Measurements from ENCODE around the gene CHPF2. TPM values are rescaled to one million over a fixed set of nuclear protein-coding genes. Genes with fewer than 3 reads are reported as not detected.

The CHPF2 gene
- polyA plus RNA-seq, 4 donors: 11.6 to 27.2 (median 18.1) TPM

- 4 to 15% (median 4%) methylated on average over 39 to 45 of the region's 45 CpGs for WGBS, 3 donors
- Histone ChIP-seq H3K4me3 (ENCODE audit: low read depth in 1 of 3, low read length in 3 of 3) (peak overlapping the region in 2 of 3 donors; percentile 41 to 56), H3K27ac (ENCODE audit: low read depth in 1 of 3, low read length in 2 of 3) (peak overlapping the region in 2 of 3 donors; percentile 43 to 80), H3K36me3 (ENCODE audit: control insufficient read depth in 3 of 3, insufficient read depth in 2 of 3, low read depth in 1 of 3, low read length in 3 of 3) (no peaks in the 10 kb centered on the region), H3K4me1 (ENCODE audit: control insufficient read depth in 3 of 3, insufficient read depth in 2 of 3, low read depth in 1 of 3, low read length in 2 of 3) (peaks cover 4 to 42% (median 5%) of the 10 kb centered on the region in 3 donors), H3K9me3 (ENCODE audit: control insufficient read depth in 2 of 2, insufficient read depth in 1 of 2, low read depth in 1 of 2, low read length in 1 of 2) (no peaks in the 10 kb centered on the region), H3K27me3 (ENCODE audit: control insufficient read depth in 3 of 3, insufficient read depth in 3 of 3, low read length in 3 of 3) (peaks cover 3 to 67% (median 11%) of the 10 kb centered on the region in 3 donors)
- FAIRE-seq: no peak
- peak; percentile 36 to 75 for DNase-seq
Observed at GRCh38 chr7:151249034-151249731, 16.9 kb downstream of the CHPF2 start.

- H3K4me3 ChIP-seq (ENCODE audit: low read depth in 1 of 3, low read length in 3 of 3): peak overlapping the region in 1 of 3 donors; percentile 56
Observed at GRCh38 chr7:151249732-151250072, 17.4 kb downstream of the CHPF2 start.

GRCh38 chr7:151250181-151251132, 18.2 kb downstream of the CHPF2 start:
- Histone ChIP-seq H3K4me1 (ENCODE audit: control insufficient read depth in 3 of 3, insufficient read depth in 2 of 3, low read depth in 1 of 3, low read length in 2 of 3) (peaks cover 4 to 34% (median 4%) of the 10 kb centered on the region in 3 donors), H3K27ac (ENCODE audit: low read depth in 1 of 3, low read length in 2 of 3) (peak overlapping the region in 2 of 3 donors; percentile 60 to 66), H3K4me3 (ENCODE audit: low read depth in 1 of 3, low read length in 3 of 3) (no peak overlapping the region), H3K36me3 (ENCODE audit: control insufficient read depth in 3 of 3, insufficient read depth in 2 of 3, low read depth in 1 of 3, low read length in 3 of 3) (no peaks in the 10 kb centered on the region), H3K9me3 (ENCODE audit: control insufficient read depth in 2 of 2, insufficient read depth in 1 of 2, low read depth in 1 of 2, low read length in 1 of 2) (no peaks in the 10 kb centered on the region), H3K27me3 (ENCODE audit: control insufficient read depth in 3 of 3, insufficient read depth in 3 of 3, low read length in 3 of 3) (peaks cover 3 to 69% (median 7%) of the 10 kb centered on the region in 3 donors)
- DNase-seq (no peak), FAIRE-seq (no peak)
- 65 to 77% (median 68%) methylated on average over 7 of the region's 7 CpGs for WGBS, 3 donors

More at GRCh38 chr7:151249732-151250072, 17.4 kb downstream of the CHPF2 start:
- FAIRE-seq (no peak), DNase-seq (peak in 1 of 2 donors; percentile 55)
- Histone ChIP-seq H3K4me1 (ENCODE audit: control insufficient read depth in 3 of 3, insufficient read depth in 2 of 3, low read depth in 1 of 3, low read length in 2 of 3) (peaks cover 4 to 40% (median 5%) of the 10 kb centered on the region in 3 donors), H3K9me3 (ENCODE audit: control insufficient read depth in 2 of 2, insufficient read depth in 1 of 2, low read depth in 1 of 2, low read length in 1 of 2) (no peaks in the 10 kb centered on the region), H3K36me3 (ENCODE audit: control insufficient read depth in 3 of 3, insufficient read depth in 2 of 3, low read depth in 1 of 3, low read length in 3 of 3) (no peaks in the 10 kb centered on the region), H3K27me3 (ENCODE audit: control insufficient read depth in 3 of 3, insufficient read depth in 3 of 3, low read length in 3 of 3) (peaks cover 3 to 67% (median 11%) of the 10 kb centered on the region in 3 donors), H3K27ac (ENCODE audit: low read depth in 1 of 3, low read length in 2 of 3) (peak overlapping the region in 2 of 3 donors; percentile 43 to 80)
- 13 to 30% (median 14%) methylated on average over 4 to 5 of the region's 5 CpGs for WGBS, 3 donors

- Histone ChIP-seq H3K27me3 (ENCODE audit: control insufficient read depth in 3 of 3, insufficient read depth in 3 of 3, low read length in 3 of 3) (peaks cover 3 to 65% (median 7%) of the 10 kb centered on the region in 3 donors), H3K4me3 (ENCODE audit: low read depth in 1 of 3, low read length in 3 of 3) (peak overlapping the region in 2 of 3 donors; percentile 35 to 48), H3K36me3 (ENCODE audit: control insufficient read depth in 3 of 3, insufficient read depth in 2 of 3, low read depth in 1 of 3, low read length in 3 of 3) (no peaks in the 10 kb centered on the region), H3K27ac (ENCODE audit: low read depth in 1 of 3, low read length in 2 of 3) (peak overlapping the region in 2 of 3 donors; percentile 60 to 66), H3K9me3 (ENCODE audit: control insufficient read depth in 2 of 2, insufficient read depth in 1 of 2, low read depth in 1 of 2, low read length in 1 of 2) (no peaks in the 10 kb centered on the region), H3K4me1 (ENCODE audit: control insufficient read depth in 3 of 3, insufficient read depth in 2 of 3, low read depth in 1 of 3, low read length in 2 of 3) (peaks cover 0 to 34% (median 4%) of the 10 kb centered on the region in 3 donors)
- DNase-seq: no peak
- 6 to 14% (median 8%) methylated on average over 15 to 19 of the region's 19 CpGs for WGBS, 3 donors
- no peak for FAIRE-seq
Observed at GRCh38 chr7:151251328-151251688, 19.0 kb downstream of the CHPF2 start.

DNA sequence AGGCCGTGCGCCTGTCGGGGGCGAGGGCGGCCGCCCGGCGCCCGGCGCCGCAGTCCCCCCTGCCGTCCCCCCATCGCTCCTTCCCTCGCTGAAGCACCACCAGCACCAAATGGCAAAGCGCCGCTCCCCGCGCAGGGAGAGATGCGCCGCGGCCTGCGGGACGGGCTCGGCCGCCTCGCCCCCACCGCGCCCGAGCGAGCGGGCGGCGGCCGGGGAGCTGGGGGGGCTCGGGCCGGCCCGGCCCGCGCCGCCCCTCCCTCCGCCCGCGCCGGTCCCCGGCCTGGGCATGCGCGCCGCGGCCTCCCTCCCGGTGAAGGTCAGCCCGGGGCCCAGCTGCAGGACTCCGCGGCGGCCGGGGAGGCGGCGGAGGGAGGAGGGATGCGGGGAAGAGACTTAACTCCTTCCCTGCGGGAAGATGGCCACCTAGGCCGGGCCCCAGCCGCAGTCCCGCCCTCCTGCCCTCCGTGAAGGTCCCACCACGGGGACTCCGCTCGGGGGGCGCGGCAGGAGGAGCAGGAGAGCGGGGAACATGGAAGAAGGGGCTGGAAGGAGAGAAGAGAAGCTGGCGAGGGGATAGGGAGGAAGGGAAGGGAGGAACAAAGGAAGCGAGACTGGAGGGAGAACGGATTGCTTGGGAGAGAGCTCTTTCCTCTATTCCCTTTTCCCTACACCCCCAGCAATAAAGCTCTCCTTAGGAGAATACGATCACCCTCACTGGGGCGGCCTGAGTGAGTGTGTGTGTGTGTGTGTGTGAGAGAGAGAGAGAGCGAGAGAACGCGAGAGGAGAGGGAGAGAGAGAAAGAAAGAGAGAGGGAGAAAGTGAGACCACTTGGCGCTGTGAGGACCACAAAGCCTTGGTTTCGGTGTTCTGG, 19.6 kb downstream of the CHPF2 start:
- peak in 1 of 2 donors; percentile 79 for DNase-seq
- FAIRE-seq: no peak
- no peaks in the 10 kb centered on the region for H3K9me3 ChIP-seq (ENCODE audit: control insufficient read depth in 2 of 2, insufficient read depth in 1 of 2, low read depth in 1 of 2, low read length in 1 of 2)
- H3K36me3 ChIP-seq (ENCODE audit: control insufficient read depth in 3 of 3, insufficient read depth in 2 of 3, low read depth in 1 of 3, low read length in 3 of 3): no peaks in the 10 kb centered on the region
- H3K27me3 ChIP-seq (ENCODE audit: control insufficient read depth in 3 of 3, insufficient read depth in 3 of 3, low read length in 3 of 3): peaks cover 3 to 65% (median 7%) of the 10 kb centered on the region in 3 donors
- WGBS, 3 donors: 2 to 7% (median 2%) methylated on average over 41 to 79 of the region's 79 CpGs
- H3K4me1 ChIP-seq (ENCODE audit: control insufficient read depth in 3 of 3, insufficient read depth in 2 of 3, low read depth in 1 of 3, low read length in 2 of 3): peaks cover 0 to 34% (median 4%) of the 10 kb centered on the region in 3 donors
- peak overlapping the region; percentile 24 to 48 (median 45) for H3K4me3 ChIP-seq (ENCODE audit: low read depth in 1 of 3, low read length in 3 of 3)
- peak overlapping the region in 2 of 3 donors; percentile 67 to 76 for H3K27ac ChIP-seq (ENCODE audit: low read depth in 1 of 3, low read length in 2 of 3)

DNA sequence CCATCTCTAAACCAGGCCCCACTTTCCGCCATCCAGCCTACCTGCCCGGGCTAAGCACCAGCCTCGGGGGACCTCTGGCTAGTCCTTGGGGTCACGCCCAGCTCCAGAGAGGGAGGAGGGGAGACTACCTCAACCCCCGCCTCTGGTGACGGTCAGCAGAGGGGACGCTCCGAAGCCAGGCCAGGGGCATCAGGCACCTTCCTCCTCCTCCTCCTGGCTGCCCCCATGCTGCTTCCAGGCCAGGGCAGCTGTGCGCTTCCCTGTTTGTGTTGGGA, 20.2 kb downstream of the CHPF2 start:
- Histone ChIP-seq H3K27me3 (ENCODE audit: control insufficient read depth in 3 of 3, insufficient read depth in 3 of 3, low read length in 3 of 3) (peaks cover 3 to 63% (median 7%) of the 10 kb centered on the region in 3 donors), H3K9me3 (ENCODE audit: control insufficient read depth in 2 of 2, insufficient read depth in 1 of 2, low read depth in 1 of 2, low read length in 1 of 2) (no peaks in the 10 kb centered on the region), H3K4me3 (ENCODE audit: low read depth in 1 of 3, low read length in 3 of 3) (peak overlapping the region in 1 of 3 donors; percentile 45), H3K27ac (ENCODE audit: low read depth in 1 of 3, low read length in 2 of 3) (peak overlapping the region in 2 of 3 donors; percentile 67 to 76), H3K36me3 (ENCODE audit: control insufficient read depth in 3 of 3, insufficient read depth in 2 of 3, low read depth in 1 of 3, low read length in 3 of 3) (no peaks in the 10 kb centered on the region), H3K4me1 (ENCODE audit: control insufficient read depth in 3 of 3, insufficient read depth in 2 of 3, low read depth in 1 of 3, low read length in 2 of 3) (peaks cover 0 to 31% (median 4%) of the 10 kb centered on the region in 3 donors)
- no peak for DNase-seq
- WGBS, 3 donors: 42 to 45% (median 45%) methylated on average over 6 to 9 of the region's 9 CpGs
- no peak for FAIRE-seq

DNA sequence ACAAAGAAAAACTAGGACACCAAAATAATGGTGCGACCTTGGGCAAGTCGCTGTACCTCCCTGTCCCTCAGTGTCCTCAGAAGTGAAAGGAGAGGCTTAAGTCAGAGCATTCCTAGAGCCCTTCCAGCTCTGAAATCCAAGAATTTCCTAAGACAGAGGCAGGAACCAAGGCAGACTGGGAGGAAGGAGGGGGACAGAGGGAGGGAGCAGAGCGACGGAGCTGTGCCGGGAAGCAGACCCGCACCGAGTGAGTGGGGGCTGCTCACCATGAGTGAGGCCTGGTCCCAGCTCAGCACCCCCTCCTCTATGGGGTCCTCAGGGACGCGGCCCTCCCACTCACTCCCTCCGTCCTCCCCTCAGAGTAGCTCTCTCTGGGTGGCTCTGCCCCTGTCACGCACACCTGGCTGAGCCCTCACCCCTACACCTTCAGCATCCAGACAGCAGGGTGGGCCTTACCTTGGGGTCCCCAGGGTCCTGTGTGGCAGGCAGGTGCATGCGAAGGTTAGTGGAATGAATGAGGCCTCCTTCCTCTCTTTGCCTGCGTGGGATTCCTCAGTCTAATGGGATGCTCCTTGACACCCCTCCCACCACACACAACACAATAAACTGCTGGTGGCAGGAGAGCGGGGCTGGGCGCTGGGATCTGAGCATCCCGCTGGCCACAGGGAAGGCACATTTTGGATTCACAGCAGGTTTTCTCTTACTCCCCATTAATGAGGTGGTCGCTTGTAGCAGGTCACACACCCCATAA, 20.9 kb downstream of the CHPF2 start:
- no peak for FAIRE-seq
- Histone ChIP-seq H3K4me1 (ENCODE audit: control insufficient read depth in 3 of 3, insufficient read depth in 2 of 3, low read depth in 1 of 3, low read length in 2 of 3) (peaks cover 0 to 27% (median 2%) of the 10 kb centered on the region in 3 donors), H3K36me3 (ENCODE audit: control insufficient read depth in 3 of 3, insufficient read depth in 2 of 3, low read depth in 1 of 3, low read length in 3 of 3) (no peaks in the 10 kb centered on the region), H3K27ac (ENCODE audit: low read depth in 1 of 3, low read length in 2 of 3) (peak overlapping the region in 2 of 3 donors; percentile 3 to 67), H3K4me3 (ENCODE audit: low read depth in 1 of 3, low read length in 3 of 3) (peak overlapping the region in 1 of 3 donors; percentile 45), H3K27me3 (ENCODE audit: control insufficient read depth in 3 of 3, insufficient read depth in 3 of 3, low read length in 3 of 3) (peaks cover 3 to 68% (median 7%) of the 10 kb centered on the region in 3 donors), H3K9me3 (ENCODE audit: control insufficient read depth in 2 of 2, insufficient read depth in 1 of 2, low read depth in 1 of 2, low read length in 1 of 2) (no peaks in the 10 kb centered on the region)
- no peak for DNase-seq
- WGBS, 3 donors: 63 to 85% (median 74%) methylated on average over 15 to 17 of the region's 17 CpGs

Data from small intestine (tissue), 7 donors.